HL-60 (cell line): ENCODE data around the gene DEGS2.

Experiments
- DNase-seq, 2 experiments: peaks; one replicate each; pipeline ENCODE4 v3.0.0-alpha.2; 2010 to 2020; ENCODE audit warnings: low read depth in 1 of 2, low spot score in 1 of 2
- H3K27ac ChIP-seq: fragments of 250-450 bp; sonication (Bioruptor Pico); replicated peaks from 2 replicates; pipeline ENCODE4 v1.5.1; 2020; ENCODE audit warnings: mild to moderate bottlenecking, moderate library complexity
- H3K27me3 ChIP-seq: fragments of 250-450 bp; sonication (Bioruptor Pico); 2 replicates; pipeline ENCODE4 v1.5.1; 2021; ENCODE audit warnings: mild to moderate bottlenecking, moderate library complexity; ENCODE audit not compliant: insufficient read depth, poor library complexity, severe bottlenecking
- H3K4me3 ChIP-seq: replicated peaks from 2 replicates; pipeline ENCODE4 v1.5.1; 2011; ENCODE audit warnings: mild to moderate bottlenecking, control low read depth, low read length; ENCODE audit not compliant: insufficient read depth
- CTCF ChIP-seq: IDR thresholded peaks from one replicate; pipeline ENCODE4 v1.5.1; 2011; ENCODE audit warnings: low read length, control low read depth, inconsistent platforms; ENCODE audit not compliant: insufficient read depth
- GABPA ChIP-seq: IDR thresholded peaks from 2 replicates; pipeline ENCODE4 v1.6.1; 2012; ENCODE audit warnings: low read depth
- POLR2AphosphoS5 ChIP-seq: IDR thresholded peaks from 2 replicates; pipeline ENCODE4 v1.6.1; 2012; ENCODE audit warnings: low read depth
- SPI1 ChIP-seq: IDR thresholded peaks from 2 replicates; pipeline ENCODE4 v1.6.1; 2012; ENCODE audit warnings: low read depth, mild to moderate bottlenecking, borderline replicate concordance
- TF ChIP-seq, protein P1 (sequence below): IDR thresholded peaks from 2 replicates; pipeline ENCODE4 v1.6.1; 2012; ENCODE audit warnings: low read depth; ENCODE audit not compliant: insufficient replicate concordance

The DEGS2 gene

GRCh38 chr14:100134586-100134985, 24.9 kb downstream of the DEGS2 start:
- Histone ChIP-seq H3K27me3 (no peaks in the 10 kb centered on the region), H3K4me3 (no peak overlapping the region), H3K27ac (no peak overlapping the region)
- DNase-seq: no peak
- no peak for TF ChIP-seq CTCF
- no peak for TF ChIP-seq SPI1
- TF ChIP-seq, protein P1, sequence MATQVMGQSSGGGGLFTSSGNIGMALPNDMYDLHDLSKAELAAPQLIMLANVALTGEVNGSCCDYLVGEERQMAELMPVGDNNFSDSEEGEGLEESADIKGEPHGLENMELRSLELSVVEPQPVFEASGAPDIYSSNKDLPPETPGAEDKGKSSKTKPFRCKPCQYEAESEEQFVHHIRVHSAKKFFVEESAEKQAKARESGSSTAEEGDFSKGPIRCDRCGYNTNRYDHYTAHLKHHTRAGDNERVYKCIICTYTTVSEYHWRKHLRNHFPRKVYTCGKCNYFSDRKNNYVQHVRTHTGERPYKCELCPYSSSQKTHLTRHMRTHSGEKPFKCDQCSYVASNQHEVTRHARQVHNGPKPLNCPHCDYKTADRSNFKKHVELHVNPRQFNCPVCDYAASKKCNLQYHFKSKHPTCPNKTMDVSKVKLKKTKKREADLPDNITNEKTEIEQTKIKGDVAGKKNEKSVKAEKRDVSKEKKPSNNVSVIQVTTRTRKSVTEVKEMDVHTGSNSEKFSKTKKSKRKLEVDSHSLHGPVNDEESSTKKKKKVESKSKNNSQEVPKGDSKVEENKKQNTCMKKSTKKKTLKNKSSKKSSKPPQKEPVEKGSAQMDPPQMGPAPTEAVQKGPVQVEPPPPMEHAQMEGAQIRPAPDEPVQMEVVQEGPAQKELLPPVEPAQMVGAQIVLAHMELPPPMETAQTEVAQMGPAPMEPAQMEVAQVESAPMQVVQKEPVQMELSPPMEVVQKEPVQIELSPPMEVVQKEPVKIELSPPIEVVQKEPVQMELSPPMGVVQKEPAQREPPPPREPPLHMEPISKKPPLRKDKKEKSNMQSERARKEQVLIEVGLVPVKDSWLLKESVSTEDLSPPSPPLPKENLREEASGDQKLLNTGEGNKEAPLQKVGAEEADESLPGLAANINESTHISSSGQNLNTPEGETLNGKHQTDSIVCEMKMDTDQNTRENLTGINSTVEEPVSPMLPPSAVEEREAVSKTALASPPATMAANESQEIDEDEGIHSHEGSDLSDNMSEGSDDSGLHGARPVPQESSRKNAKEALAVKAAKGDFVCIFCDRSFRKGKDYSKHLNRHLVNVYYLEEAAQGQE: no peak
- no peak for TF ChIP-seq POLR2AphosphoS5
- no peak for TF ChIP-seq GABPA

- no peak for DNase-seq
- Histone ChIP-seq H3K27me3 (no peaks in the 10 kb centered on the region), H3K4me3 (no peak overlapping the region), H3K27ac (no peak overlapping the region)
- no peak for TF ChIP-seq SPI1
- no peak for TF ChIP-seq CTCF
- TF ChIP-seq, protein P1: no peak
- TF ChIP-seq POLR2AphosphoS5: no peak
- no peak for TF ChIP-seq GABPA
Measured at GRCh38 chr14:100132903-100133510, 26.4 kb downstream of the DEGS2 start.

GRCh38 chr14:100132161-100132902, 27.1 kb downstream of the DEGS2 start:
- H3K4me3 ChIP-seq: no peak overlapping the region
- DNase-seq: no peak
- TF ChIP-seq GABPA: no peak
- no peak for TF ChIP-seq SPI1
- no peak for TF ChIP-seq POLR2AphosphoS5
- TF ChIP-seq CTCF: no peak
- TF ChIP-seq, protein P1: no peak
- H3K27me3 ChIP-seq: no peaks in the 10 kb centered on the region
- no peak overlapping the region for H3K27ac ChIP-seq
